NCI-H1105 treated with DMSO at 0.1 percent for 48 hours (cell line): ENCODE data around the gene CEP126.
A peak's percentile ranks its signal among the peaks of the same experiment; 100 is the strongest.

Source experiments
- DNase-seq: peaks from one replicate; lab custom pipeline; 2025; lab: John Stamatoyannopoulos, UW

Gene CEP126

GRCh38 chr11:102010776-102011494, 96.1 kb downstream of the CEP126 start:
- DNase-seq: no peak

- no peak for DNase-seq
Observed at GRCh38 chr11:102012946-102013345, 98.1 kb downstream of the CEP126 start.

- DNase-seq: no peak
Observed at GRCh38 chr11:102014756-102015155, 99.9 kb downstream of the CEP126 start.

GRCh38 chr11:102017026-102017425, 102.2 kb downstream of the CEP126 start:
- no peak for DNase-seq

GRCh38 chr11:102026217-102026616, 111.4 kb downstream of the CEP126 start:
- DNase-seq: no peak

- no peak for DNase-seq
Observed at GRCh38 chr11:102026959-102027358, 112.1 kb downstream of the CEP126 start.

- DNase-seq: no peak
Observed at GRCh38 chr11:102036757-102037156, 121.9 kb downstream of the CEP126 start.

- no peak for DNase-seq
Observed at GRCh38 chr11:102046841-102047240, 132.0 kb downstream of the CEP126 start.

GRCh38 chr11:102047305-102047924, 132.6 kb downstream of the CEP126 start, which contains the start of gene CFAP300:
Gene CFAP300, plus strand, starts transcription at chr11:102047437. Its CDS starts 34 bp downstream, at chr11:102047471.
- peak; percentile 85 for DNase-seq
